Stimulated activated CD4-positive, alpha-beta T cell treated with anti-CD3 and anti-CD28 coated beads, Interleukin-1b, Interleukin-23, amount 100 ng/mL, for 1 hour (primary cell): ENCODE data around the gene USB1.
"Not testable (repeated sequence)": the region's sequence is repeated elsewhere in the genome, so short reads cannot be mapped to it uniquely, and the experiment has no call there.

Experiments
- DNase-seq, 2 donors: peaks; one replicate each; pipeline ENCODE4 v3.0.0-alpha.2; 2020; ENCODE audit warnings: low read depth in 2 of 2

USB1 gene

DNA sequence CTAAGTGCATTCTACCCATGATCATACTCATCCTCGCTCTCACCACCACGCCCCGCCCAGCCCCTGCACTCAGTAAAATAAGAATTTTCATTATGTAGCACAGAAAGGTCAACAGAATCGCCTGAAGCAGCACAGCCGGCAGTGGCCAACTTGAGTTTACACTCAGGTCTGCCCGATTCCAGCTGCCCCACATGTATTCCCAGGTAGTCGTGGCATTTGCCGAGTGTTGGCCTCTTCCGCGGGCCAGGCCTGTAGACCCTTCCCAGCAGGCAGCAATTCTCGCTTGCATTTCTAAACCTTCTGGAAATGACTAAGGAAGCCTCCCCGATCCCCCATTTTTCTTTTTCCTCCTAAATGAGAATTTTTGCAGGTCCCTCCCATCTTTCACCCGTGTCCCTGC is 30.9 kb upstream of the USB1 start:
- no peak for DNase-seq

DNA sequence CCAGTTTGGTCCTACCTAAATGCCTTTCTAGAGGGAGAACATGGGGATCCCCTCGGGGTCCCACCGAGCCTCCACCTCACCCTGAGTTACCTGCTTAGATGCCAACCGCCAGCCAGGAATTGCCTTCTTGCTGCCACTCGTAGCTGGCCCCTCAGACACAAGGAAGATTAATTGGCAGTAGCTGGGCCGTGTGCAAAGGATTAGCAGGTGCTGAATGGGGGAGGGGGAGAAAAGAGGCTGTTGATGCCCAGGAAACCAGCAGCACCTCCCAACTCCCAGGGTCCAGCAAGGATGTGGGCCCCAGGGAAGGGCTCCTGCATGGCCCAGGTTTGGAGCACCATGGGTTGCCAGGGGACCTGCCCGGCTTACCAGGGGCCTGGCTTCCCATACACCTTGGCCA is 30.2 kb upstream of the USB1 start, which contains the start of gene CNGB1:
TSS of gene CNGB1 (minus strand) at position 159 of the 400 bp plus-strand sequence. CDS start 3,842 bp downstream, outside the sequence.
- no peak for DNase-seq

- DNase-seq = no peak
These were observed 29.4 kb upstream of the USB1 start for GRCh38 chr16:57971848-57972247.

DNA sequence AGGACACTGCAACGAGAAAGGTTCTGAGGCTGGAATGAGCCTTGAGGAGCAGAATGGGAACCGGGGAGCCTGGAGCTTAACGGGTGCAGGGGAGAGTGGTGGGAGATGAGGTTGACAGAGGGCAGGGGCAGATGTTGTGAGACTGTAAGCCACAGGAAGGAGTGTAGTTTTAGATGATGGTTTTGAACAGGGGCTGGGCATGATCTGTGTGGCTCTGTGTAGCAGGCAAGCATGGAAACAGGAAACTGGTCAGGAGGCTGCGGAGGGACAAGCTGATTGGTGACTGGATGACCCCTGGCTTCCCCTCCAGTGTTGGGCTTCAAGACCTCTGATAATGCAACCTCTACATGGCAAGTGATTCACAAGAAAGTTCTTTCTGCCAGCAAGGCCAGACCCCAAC is 28.9 kb upstream of the USB1 start:
- no peak for DNase-seq

GRCh38 chr16:57976331-57976796 is 24.8 kb upstream of the USB1 start:
- no peak for DNase-seq

- DNase-seq = no peak
These were observed 23.7 kb upstream of the USB1 start for GRCh38 chr16:57977418-57978069.

GRCh38 chr16:57978070-57978465 is 23.1 kb upstream of the USB1 start:
- DNase-seq = not testable (repeated sequence)

DNA sequence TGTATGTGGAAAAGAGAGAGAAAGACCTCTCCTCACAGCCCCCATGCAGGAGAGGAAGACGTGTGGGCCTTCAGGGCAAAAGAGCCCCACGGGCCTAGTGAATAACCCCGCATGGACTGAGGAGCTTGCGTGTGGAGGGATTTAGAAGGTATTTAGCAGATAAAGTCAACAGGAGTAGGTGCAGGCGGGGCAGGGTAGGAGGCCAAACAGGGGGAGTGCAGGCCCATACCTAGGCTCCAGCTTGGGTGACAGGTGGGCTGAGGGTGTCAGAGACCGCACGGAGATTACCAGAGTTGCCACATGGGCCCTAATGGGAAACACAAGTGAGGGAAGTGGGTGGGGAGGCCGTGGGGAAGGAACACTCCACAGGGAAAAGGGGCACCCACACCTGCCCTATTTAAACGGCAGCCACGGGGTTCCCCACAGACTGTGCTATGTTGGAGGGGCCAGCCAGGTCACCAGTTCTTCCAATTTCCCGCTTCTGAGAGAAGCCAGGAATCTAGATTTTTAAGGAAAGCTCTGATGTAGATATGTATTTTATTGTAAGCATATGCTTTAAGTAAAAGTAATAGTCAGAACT is 22.1 kb upstream of the USB1 start:
- DNase-seq = no peak

- DNase-seq = no peak
These were observed 19.6 kb upstream of the USB1 start for GRCh38 chr16:57981636-57982035.

- DNase-seq = no peak
These were observed 18.8 kb upstream of the USB1 start for GRCh38 chr16:57982385-57982784.

DNA sequence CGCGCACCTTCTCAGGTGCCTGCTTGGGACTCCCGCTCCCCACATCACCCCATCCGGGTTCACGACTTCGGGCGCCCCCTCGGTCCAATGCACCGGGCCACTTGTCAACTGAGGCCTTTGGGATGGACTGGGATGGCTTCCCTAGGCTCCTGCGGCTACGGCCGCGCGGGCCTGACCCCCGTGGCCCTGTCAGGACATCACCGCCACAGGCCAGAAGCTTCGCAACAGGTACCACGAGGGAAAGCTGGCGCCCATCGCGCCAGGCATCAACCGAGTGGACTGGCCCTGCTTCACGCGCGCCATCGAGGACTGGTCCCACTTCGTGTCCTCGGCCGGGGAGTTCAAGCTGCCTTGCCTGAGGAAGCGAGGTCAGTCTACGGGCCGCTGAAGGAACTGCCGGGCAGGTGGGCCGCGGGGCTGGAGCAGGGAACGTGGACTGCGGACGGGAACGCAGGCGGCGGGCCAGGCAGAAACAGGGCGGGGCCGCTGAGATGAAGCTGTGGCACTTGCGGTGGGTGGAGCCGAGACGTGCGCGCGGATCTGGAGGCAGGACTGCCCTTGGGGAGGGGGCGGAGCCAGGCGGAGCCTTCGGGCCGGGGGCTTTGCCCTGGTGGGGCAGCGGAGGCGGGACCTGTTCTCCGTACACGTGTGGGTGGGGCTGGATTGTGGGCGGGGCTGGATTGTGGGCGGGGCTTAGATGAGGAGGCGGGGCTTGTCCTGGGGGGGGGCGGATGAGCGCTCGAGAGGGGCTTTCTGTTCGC is 16.6 kb upstream of the USB1 start:
- peak; percentile 83 to 86 for DNase-seq

- DNase-seq = no peak
These were observed 15.7 kb upstream of the USB1 start for GRCh38 chr16:57985204-57986181.

GRCh38 chr16:57986196-57986595 is 15.0 kb upstream of the USB1 start:
- DNase-seq = no peak

- no peak for DNase-seq
These were observed 13.6 kb upstream of the USB1 start for GRCh38 chr16:57987441-57988177.

DNA sequence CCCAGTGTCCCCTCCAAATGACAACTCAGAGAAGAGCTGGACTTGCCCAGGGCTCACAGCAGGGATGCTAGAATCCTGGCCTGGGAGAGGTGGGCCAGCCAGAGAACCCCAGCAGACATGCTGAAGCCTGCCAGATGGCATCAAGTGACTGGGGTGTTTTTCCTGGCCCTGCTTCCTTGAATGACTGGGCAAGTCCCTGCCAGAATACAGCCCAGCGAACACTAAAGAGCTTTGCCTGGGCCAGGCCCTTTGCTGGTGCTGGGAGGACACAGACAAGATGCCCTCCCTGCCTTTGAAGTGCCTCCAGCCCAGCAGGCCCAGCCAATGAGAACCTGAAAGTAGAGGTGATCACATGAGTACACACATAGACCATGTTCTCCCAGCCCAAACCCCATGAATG is 12.3 kb upstream of the USB1 start:
- no peak for DNase-seq

- no peak for DNase-seq
These were observed 9.6 kb upstream of the USB1 start for GRCh38 chr16:57991551-57992059.

GRCh38 chr16:57992084-57992483 is 9.1 kb upstream of the USB1 start:
- DNase-seq = no peak

GRCh38 chr16:57993438-57993837 is 7.8 kb upstream of the USB1 start:
- no peak for DNase-seq

DNA sequence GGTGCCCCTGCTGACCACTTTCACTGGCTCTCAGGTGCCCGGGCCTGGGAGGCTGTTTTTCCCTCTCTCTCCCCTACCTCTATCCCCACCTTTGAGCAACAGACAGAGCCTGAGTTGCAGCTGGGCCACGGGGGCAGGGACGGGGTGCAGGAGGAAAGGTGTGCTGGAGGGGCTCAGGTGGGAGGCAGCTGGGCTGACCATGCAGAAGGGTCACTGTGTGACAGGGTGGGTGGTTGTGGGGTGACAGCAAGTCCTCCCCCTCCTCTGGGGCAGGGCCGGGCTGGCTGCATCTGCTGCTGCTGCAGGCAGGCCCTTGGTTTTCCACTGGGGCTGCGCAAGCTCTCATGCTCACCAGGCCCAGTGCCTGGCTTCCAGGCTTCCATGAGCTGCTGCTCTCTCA is 7.3 kb upstream of the USB1 start:
- DNase-seq = no peak

- DNase-seq = no peak
These were observed 6.8 kb upstream of the USB1 start for GRCh38 chr16:57994361-57994760.

- no peak for DNase-seq
These were observed 6.4 kb upstream of the USB1 start for GRCh38 chr16:57994778-57995177.
